Limb (tissue), 2 donors: Measurements from ENCODE around the gene ZMYM2.
"Not testable (repeated sequence)": the region's sequence is repeated elsewhere in the genome, so short reads cannot be mapped to it uniquely, and the experiment has no call there.

Experiments
- DNase-seq, 2 donors: peaks; one replicate each; pipeline ENCODE4 v3.0.0-alpha.2; 2016; ENCODE audit errors: extremely low spot score in 2 of 2

ZMYM2 gene

DNA sequence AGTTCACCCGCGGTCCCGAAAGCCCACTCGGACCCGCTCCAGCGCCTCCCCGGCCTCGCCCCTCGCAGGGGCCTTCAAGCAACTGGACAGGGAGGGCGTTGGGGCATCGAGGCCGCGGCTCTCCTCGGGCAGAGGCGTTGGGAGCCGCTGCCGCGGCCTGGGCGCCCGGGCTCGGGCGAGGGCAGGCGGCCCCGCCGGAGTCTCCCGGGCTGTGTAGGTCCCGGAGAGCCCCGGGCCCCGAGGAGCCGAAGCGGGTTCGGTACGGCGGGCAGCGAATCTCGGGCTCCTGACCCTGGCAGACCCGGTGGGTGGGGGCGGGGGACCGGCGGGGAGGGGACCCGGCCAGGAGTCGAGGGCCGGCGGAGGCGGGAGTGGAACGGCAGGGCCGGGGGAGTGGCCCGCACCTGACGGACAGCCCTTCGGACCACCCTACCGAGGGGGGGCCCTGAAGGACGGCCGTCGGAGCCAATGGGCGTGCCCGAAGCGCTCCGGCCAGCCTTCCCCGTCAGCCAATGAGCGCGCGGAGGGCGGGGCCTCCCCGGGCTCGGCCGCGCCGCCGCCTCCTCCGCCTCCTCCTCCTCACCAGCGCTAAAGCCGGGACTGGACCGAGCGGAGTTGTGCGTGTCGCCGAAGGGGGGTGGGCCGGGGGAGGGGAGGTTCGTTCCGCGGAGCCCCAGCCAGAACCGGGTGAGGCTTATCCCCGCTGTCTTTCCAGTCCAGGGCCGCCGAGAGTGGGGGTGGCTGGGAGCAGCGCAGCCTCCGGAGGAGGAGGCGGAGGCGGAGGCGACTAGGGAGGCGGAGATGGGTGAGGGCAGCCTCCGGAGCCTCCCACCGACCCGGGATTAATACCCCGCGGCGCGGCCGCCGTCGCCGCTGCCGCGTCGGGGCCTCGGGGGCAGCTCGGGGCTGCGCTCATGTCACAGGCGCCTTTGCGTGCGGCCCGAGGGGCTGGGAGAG lies at the start of gene ZMYM2:
ZMYM2 (plus strand) TSS at position 573 of the 957 bp plus-strand sequence. CDS start 34,346 bp downstream, outside the sequence.
- peak; percentile 97 to 100 for DNase-seq

DNA sequence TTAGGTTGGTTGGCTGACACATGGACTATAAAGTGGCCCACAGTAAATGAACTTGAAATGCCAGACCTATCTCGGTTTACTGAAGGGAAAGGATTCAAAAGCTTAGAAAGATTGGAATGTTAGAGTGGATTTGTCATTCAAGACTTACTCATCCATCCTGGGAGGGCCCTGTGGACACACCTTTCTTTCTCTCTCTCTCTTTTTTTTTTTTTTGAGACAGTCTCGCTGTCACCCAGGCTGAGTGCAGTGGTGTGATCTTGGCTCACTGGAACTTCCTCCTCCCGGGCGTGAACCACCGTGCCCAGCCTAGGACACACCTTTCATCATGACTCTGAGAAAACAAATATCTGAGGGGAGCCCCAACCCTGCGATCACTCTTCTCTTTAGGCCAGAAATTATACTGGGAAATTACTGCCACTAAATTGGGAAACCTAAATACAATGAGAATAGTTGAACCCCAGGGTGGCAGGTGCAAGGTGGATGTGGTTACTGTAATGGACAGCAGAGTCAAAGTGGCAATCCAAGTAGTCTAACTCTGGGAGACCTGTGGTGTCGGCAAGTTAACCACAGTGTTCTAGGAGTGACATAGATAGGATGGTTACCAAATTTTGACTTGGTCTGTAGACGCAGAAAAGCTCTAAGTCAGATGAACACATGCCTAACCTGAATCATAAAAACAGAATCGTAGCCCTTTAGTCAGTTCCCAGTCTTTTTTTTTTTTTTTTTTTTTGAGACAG lies 48.0 kb upstream of the ZMYM2 start:
- DNase-seq, result no peak

GRCh38 chr13:19927117-19927748 lies 31.3 kb upstream of the ZMYM2 start:
- DNase-seq, result peak in 1 of 2 donors; percentile 2

DNA sequence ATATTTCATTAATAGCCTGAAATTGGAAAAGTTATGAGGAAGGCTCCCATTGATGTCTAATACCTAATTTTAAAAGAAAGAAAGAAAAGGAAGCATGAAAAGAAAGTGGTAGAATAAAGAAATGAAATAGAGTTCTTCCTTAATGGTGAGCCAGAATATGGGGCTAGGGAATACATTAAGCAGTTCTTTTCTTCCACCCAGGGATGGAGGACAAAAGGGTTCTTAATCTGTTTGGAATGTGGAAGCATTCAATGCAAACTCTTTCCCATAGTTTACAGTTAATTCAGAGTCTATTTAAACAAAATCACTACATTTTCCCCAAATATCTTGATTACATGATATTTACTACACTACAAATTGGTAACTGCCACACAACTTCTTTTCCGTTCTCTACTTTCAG lies 18.4 kb upstream of the ZMYM2 start:
- no peak for DNase-seq

GRCh38 chr13:19950374-19950773 lies 8.2 kb upstream of the ZMYM2 start:
- no peak for DNase-seq

- DNase-seq, result no peak
These were observed 5.7 kb upstream of the ZMYM2 start for GRCh38 chr13:19952850-19953249.

GRCh38 chr13:19955873-19956559 lies 2.5 kb upstream of the ZMYM2 start:
- no peak for DNase-seq

GRCh38 chr13:19957320-19958154 lies 990 bp upstream of the ZMYM2 start:
- peak; percentile 84 to 87 for DNase-seq

DNA sequence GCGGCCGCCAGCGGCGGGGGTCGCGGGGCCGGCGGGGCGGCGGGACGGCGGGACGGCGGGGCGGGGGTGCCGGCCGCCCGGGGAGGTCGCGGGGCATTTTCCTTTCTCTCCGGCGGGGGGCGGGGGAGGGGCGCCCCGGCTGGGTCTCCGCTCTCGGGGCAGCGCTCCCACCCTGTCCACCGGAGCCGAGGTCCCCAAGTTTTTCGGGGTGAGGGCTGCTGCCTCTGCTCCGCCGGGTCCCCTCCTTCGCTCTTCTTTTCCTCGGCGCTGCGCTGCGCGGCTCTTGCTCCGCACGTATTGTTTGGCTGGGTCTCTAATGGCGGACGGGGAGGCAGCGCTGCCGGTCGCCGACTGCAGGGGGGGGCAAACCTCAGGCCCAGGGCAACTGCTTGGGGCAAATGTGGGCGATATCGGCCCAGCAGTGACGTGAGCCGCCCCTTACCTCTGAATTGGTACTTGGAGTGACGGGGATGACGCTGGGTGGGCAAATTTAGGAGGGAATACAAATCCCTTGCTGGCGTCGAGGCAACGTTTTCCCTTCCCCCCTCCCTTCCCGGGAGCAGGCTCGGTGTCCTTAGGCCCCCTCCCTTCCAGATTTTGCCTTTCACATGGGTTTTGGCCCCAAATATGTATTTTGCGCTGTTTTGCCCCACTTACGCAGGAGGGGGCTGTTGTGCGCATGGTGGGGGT lies 759 bp downstream of the ZMYM2 start:
- peak; percentile 26 to 82 for DNase-seq

- peak; percentile 87 to 93 for DNase-seq
These were observed 1.5 kb downstream of the ZMYM2 start for GRCh38 chr13:19959831-19960652.

DNA sequence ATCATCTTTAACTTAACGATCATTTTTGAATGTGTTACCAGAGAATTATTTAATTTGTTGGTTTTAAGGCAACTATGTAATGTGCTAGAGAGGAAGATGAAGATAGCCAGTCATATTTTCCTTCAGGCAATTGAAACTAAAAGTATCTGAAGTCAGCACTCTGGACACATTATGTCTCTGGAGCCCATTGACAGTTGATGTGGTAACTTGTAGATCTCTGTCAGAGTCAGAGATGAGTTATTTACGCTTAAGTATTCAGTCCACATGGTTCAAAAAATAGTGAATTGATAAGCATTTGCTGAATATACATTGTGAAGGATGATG lies 2.1 kb downstream of the ZMYM2 start:
- DNase-seq, result no peak

DNA sequence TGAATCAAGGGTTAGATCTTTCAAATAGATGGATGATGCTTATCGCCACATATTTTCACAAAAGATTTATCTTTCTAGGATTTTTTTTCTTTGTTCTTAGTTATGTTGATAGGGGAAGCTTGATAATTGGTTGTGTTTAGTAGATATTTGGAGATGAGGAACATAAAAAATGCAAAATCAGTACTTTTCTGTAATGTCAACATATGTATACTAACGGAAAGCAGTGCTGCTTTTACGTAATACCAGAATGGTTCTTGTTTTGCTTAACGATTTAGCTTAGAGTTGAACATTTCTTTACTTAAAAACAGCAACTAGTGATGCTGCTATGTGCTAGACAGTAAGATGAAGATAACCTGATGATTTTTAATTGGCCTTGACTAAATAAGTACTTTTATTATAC lies 3.0 kb downstream of the ZMYM2 start:
- no peak for DNase-seq

- no peak for DNase-seq
These were observed 3.4 kb downstream of the ZMYM2 start for GRCh38 chr13:19961924-19962323.

GRCh38 chr13:19962894-19963293 lies 4.4 kb downstream of the ZMYM2 start:
- DNase-seq, result no peak

DNA sequence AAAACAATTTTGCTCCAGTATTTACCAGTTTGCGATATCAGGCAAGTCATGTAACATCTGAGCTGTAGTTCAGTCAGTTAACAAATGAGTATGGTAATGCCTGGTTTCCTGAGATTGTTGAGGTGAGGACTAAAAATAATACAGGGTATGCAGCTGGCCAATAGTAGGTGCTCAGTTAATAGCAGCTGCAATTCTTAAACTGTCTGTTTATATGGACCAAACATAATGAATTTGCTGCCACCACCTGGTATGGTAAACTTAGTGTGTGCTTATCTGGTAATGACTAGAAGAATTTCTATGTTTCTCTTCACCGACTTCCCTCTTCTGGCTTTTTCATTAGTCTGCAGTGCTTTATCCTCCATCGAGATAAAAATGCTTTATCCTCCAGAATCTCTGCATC lies 9.1 kb downstream of the ZMYM2 start:
- no peak for DNase-seq

DNA sequence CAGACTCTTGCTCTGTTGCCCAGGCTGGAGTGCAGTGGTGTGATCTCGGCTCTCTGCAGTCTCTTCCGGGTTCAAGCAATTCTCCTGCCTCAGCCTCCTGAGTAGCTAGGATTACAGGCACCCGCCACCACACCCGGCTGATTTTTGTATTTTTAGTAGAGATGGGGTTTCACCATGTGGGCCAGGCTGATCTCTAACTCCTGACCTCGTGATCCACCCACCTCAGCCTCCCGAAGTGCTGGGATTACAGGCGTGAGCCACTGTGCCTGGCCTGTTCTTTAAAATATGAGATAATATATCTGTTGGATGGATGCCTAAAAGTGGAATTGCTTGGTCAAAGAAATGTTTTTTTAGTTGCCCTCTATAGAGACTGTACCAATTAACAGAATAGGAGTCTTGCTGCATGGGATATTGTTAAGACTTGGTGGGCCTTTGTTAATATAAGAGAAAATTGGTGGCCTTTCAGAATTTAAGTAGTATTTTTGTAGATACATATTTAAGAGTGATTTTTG lies 16.0 kb downstream of the ZMYM2 start:
- not testable (repeated sequence) for DNase-seq

DNA sequence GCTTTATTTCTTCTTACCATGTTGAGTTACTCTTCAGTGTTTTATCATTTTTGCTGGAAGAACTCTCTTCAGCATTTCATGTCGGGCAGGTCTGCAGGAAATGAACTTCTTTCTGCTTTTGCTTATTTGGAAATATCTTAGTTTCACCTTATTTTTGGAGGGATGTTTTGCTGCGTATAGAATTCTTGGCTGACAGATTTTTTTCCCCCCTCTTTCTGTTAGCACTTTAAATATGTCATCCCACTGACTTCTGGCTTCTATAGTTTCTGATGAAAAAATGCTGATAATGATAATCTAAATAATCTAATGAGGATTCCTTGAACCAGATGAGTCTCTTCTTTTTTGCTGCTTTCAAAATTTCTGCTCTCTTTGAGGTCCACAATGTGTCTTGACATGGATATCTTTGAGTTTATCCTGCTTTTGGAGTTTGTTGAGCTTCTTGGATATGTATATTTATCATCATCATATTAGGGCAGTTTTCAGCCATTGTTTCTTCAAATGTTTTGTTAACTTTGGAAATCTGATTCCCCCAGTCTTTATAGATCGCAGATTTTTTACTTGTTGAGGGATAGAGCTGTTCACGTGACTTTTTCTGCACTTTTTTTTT lies 20.4 kb downstream of the ZMYM2 start:
- no peak for DNase-seq

DNA sequence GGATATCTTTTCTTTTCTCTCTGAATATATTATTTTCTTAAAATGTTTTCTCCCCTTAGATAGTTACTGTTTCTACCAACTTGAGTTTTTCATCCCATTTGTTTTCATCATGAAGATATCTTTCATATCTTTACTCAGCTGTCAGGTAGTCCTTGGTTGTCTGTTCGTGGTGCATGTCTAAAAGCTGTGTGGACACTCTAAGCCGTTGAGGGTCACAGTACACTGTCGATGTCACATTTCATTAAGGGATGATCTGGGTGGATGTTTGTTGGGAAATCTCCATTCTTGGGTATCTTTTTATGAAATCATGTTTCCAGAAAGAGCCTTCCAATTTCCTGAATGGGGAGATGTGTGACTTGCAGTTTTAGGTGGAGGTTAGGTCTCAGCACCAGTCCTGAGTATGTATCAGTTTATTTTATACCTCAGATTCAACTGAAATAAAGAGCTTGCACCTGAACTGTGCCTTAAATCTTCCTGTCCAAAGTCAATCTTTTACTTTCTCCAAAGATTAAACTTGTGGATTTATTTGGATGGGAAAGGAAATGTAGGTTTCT lies 23.2 kb downstream of the ZMYM2 start:
- no peak for DNase-seq
